ACC112 (cell line): ENCODE measurements around the gene TRABD2B.

ENCODE experiments used
- H2AFZ ChIP-seq: fragments of 200-600 bp; sonication (generic); one replicate; pipeline ENCODE4 v1.6.0; 2017; ENCODE audit warnings: antibody characterized with exemption, low read length; ENCODE audit not compliant: unreplicated experiment
- H3K27ac ChIP-seq: fragments of 200-600 bp; sonication (generic); 2 replicates; pipeline ENCODE4 v1.5.1; 2014; ENCODE audit warnings: low read depth, mild to moderate bottlenecking, antibody characterized with exemption, low read length, moderate library complexity
- H3K27me3 ChIP-seq: fragments of 200-600 bp; sonication (generic); 2 replicates; pipeline ENCODE4 v1.6.1; 2014; ENCODE audit warnings: mild to moderate bottlenecking, antibody characterized with exemption, low read length, moderate library complexity, mixed read lengths; ENCODE audit not compliant: insufficient read depth
- H3K36me3 ChIP-seq: fragments of 200-600 bp; sonication (generic); 2 replicates; pipeline ENCODE4 v1.6.1; 2016; ENCODE audit warnings: mild to moderate bottlenecking, antibody characterized with exemption, low read length, moderate library complexity, mixed read lengths; ENCODE audit not compliant: insufficient read depth
- H3K4me1 ChIP-seq: fragments of 200-600 bp; sonication (generic); one replicate; pipeline ENCODE4 v1.6.1; 2016; ENCODE audit warnings: low read length, mixed read lengths; ENCODE audit not compliant: insufficient read depth, unreplicated experiment, control insufficient read depth
- H3K4me3 ChIP-seq: fragments of 200-600 bp; sonication (generic); 2 replicates; pipeline ENCODE4 v1.5.1; 2014; ENCODE audit warnings: mild to moderate bottlenecking, low read depth, low read length
- H3K79me2 ChIP-seq: fragments of 200-600 bp; sonication (generic); one replicate; pipeline ENCODE4 v1.6.0; 2016; ENCODE audit warnings: low read length; ENCODE audit not compliant: control insufficient read depth, unreplicated experiment, insufficient read depth

TRABD2B gene

DNA sequence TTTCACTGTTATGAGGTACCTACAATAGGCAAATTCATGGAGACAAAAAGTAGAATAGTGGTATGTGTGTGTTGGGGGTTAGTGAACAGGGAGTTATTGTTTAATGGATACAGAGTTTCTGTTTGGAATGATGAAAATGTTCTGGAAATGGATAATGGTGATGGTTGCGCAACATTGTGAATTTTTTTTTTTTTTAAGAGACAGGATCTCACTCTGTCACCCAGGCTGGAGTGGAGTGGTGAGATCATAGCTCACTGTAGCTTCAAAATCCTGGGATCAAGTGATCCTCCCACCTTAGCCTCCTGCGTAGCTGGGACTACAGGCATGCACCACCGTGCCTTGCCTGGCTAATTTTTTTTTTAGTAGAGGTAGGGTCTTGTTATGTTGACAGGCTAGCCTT, 34.5 kb upstream of the TRABD2B start:
- Histone ChIP-seq H3K4me3 (no peak overlapping the region), H3K36me3 (no peaks in the 10 kb centered on the region), H3K4me1 (no peaks in the 10 kb centered on the region)

DNA sequence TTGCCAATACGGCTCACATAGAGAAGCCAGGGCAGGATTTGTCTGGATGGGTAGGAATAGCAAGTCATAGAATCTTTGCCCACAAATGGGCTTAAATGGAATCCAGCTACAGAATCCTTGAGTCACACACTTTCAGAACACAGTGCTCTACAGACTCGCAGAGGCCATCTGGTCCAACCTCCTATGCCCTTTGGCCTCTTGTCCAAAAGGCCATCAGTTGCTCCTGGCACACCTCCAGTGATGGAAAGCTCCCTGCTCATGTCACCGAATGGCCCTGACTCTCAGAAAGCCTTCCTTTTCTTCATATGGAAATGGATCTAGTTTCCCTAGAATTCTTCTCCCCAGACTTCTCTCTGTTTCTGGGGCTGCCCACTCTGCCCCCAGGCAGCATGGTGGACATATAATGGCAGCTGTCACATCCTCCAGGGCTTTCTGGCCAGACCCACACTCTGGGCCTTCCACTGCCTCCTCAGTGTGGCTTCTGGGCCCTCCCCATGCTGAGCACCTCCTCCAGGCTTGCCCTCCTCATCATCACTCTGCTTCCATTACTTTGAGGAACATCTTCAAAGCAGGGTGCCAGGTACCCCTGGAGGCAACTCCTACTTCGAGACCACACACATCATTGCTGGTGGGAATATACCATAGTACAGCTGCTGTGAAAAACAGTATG, 33.6 kb upstream of the TRABD2B start:
- no peak overlapping the region for H3K4me3 ChIP-seq
- H3K4me1 ChIP-seq = no peaks in the 10 kb centered on the region
- H3K27me3 ChIP-seq = no peaks in the 10 kb centered on the region; the same call in 1 of the 2 replicates
- H2AFZ ChIP-seq = no peak overlapping the region
- no peak overlapping the region for H3K27ac ChIP-seq
- no peaks in the 10 kb centered on the region for H3K36me3 ChIP-seq
- H3K79me2 ChIP-seq = no peaks in the 10 kb centered on the region

More for the DNA sequence above, 34.5 kb upstream of the TRABD2B start:
- no peaks in the 10 kb centered on the region for H3K79me2 ChIP-seq
- no peak overlapping the region for H2AFZ ChIP-seq
- no peak overlapping the region for H3K27ac ChIP-seq
- peaks cover 5% of the 10 kb centered on the region; the same call in 1 of the 2 replicates for H3K27me3 ChIP-seq

DNA sequence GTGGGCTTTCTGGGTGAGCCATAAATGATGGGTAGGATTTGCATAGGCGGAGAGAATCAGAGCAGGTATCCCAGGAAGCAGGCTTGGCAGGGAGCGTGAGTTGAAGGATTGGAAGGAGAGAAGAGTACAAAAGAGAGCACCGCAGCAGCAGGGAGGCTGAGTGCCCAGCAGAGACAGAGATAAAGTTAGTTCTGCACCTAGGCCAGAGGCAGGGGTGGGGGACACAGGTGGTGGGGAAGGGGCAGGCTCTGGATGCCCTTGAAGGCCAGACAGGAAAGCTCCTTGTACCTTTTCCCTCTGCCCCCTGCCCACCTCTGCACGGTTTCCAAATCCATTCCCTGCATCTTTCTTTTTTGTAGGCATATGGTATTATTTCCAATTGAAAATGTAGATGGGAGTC, 33.0 kb upstream of the TRABD2B start:
- no peaks in the 10 kb centered on the region for H3K36me3 ChIP-seq
- H3K4me1 ChIP-seq = no peaks in the 10 kb centered on the region

DNA sequence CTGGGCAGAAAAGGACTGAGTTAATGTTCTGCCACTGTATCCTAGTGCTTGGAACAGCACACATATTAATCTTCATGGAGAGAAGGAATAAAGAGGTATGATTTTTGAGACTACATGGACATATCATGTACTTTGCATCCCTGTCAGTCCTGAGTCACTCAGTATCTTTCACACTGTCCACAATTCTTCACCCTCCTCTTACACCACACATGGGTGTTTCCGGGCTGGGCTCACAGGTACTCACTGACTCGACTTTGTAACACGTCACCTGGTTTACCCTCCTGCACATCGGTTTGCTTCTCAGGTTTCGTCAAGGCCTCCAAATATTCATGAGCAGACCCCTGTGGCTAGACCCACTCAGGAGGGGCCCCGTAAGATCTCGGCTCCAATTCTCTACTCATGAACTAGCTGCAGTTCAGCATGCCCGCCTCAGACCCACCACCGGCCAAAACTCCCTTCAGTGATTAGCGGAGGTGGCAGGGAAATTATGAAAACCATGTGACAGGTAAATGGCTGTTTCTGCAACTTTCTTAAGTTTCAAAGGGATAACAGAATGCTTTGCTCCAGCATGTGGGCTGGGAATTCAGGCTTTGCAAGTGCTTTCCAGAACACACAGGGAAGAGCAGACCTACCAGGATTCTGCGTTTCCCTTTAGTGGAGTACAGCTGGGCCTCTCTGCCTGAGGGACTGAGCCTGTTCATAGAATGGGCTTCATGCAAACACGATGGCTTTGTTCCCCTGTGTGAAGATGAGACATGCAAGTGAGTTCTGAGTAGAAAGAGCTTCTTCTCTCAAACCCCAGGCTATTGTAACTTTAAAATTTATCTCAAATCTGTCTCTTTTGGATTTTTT, 31.3 kb upstream of the TRABD2B start:
- Histone ChIP-seq H3K27me3 (no peaks in the 10 kb centered on the region), H3K36me3 (no peaks in the 10 kb centered on the region), H3K4me1 (no peaks in the 10 kb centered on the region), H3K27ac (no peak overlapping the region), H3K4me3 (no peak overlapping the region), H2AFZ (no peak overlapping the region), H3K79me2 (no peaks in the 10 kb centered on the region)

More for the DNA sequence above, 33.0 kb upstream of the TRABD2B start:
- Histone ChIP-seq H3K4me3 (no peak overlapping the region), H3K27ac (no peak overlapping the region), H2AFZ (no peak overlapping the region), H3K79me2 (no peaks in the 10 kb centered on the region), H3K27me3 (no peaks in the 10 kb centered on the region; the same call in 1 of the 2 replicates)

DNA sequence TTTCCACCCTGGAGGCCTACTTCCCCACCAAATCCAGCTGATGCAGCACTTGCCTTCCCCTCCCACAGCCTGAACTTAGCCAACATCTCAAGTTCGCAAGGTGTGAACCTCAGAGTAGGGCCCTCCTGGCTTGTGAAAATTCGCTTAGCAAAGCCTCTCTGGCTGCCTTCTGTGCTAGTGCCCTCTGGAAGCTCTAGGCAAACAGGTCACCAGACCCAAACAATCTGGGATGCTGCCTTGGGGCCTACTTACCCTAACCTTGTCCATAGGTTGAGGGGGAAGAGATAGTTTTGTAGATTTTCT, 30.3 kb upstream of the TRABD2B start:
- Histone ChIP-seq H3K4me3 (no peak overlapping the region), H2AFZ (no peak overlapping the region), H3K4me1 (no peaks in the 10 kb centered on the region), H3K27me3 (no peaks in the 10 kb centered on the region), H3K36me3 (no peaks in the 10 kb centered on the region), H3K79me2 (no peaks in the 10 kb centered on the region), H3K27ac (no peak overlapping the region)

DNA sequence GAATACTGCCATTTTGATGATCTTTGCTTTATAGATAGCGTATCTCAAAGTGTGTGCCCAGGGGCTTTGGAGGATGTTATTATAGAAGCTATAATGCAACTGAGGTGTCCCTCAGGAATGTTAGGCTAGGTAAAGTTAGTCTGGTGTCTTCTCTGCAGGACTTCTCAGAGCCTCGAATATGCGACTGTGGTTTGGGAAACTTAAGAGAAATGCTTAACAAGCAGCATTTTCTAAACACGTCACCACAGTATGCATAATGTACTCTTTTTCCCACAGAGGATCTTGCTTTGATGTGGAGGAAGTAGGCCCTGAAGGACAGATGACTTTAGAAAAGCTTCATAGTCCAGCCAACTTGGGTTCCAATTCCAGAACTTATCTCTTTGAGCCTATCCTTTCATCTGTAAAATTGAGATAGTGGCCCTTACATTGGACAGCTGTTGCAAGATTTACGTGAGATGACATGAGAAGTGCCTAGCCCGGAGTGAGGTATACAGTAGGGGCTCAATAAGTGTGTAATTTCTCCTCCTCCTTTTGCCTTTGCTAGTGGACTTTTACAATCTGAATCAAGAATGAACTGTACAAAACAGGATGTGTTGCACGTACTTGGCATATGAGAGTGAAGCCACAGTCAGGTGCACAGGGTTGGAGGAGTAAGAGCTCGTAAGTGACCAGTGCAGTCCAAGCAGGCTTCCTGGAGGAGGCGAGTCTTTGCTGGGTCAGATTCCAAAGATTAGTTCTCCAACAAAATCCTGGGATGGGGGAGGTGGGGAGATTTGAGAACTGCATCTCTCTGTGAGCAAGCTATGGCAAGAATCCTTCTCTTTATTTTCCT, 29.7 kb upstream of the TRABD2B start:
- H3K27ac ChIP-seq = no peak overlapping the region
- H2AFZ ChIP-seq = no peak overlapping the region
- H3K27me3 ChIP-seq = no peaks in the 10 kb centered on the region
- no peak overlapping the region for H3K4me3 ChIP-seq
- H3K79me2 ChIP-seq = no peaks in the 10 kb centered on the region
- no peaks in the 10 kb centered on the region for H3K4me1 ChIP-seq
- no peaks in the 10 kb centered on the region for H3K36me3 ChIP-seq

DNA sequence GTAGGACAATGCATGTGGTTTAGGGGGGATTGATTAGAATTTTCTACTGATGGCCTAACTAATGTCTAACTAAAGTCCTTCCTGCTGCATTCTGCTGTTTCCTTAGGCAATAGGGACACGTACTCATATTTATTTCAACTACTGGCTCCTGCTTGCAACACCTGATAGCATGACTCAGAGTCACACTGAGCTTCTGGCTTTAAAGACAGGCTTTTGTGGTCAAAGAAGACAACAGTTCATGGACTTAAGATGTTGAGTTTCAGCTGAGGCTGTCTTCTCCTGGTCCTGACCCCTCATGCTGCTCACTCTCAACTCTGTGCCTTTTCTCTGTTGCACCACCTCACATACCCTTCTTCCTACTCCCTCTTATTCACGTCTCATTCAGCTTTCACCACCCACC, 29.1 kb upstream of the TRABD2B start:
- Histone ChIP-seq H3K27me3 (no peaks in the 10 kb centered on the region), H3K4me1 (no peaks in the 10 kb centered on the region), H3K27ac (no peak overlapping the region), H2AFZ (no peak overlapping the region), H3K79me2 (no peaks in the 10 kb centered on the region), H3K36me3 (no peaks in the 10 kb centered on the region), H3K4me3 (no peak overlapping the region)

DNA sequence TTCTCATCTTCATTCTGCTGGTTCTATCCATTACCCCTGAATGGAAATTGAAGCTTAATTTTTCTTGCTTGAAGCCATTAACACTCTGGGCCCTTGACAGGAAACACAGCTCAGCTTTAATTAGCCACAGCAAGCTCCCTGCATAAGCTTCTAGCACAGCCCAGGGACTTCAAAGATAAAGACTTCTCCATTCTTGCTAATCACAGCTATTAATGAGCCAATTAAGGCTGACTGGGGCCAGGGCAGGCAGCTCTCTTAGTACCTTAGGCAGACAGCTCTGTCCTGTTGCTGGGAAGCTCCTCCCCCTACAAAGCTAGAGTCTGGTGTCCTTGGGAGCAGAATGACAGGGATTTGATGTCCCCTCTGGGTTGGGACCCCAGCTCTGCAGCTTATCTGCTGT, 27.9 kb upstream of the TRABD2B start:
- Histone ChIP-seq H3K27ac (no peak overlapping the region), H3K27me3 (no peaks in the 10 kb centered on the region), H3K36me3 (no peaks in the 10 kb centered on the region), H2AFZ (no peak overlapping the region), H3K4me3 (no peak overlapping the region), H3K4me1 (no peaks in the 10 kb centered on the region), H3K79me2 (no peaks in the 10 kb centered on the region)

DNA sequence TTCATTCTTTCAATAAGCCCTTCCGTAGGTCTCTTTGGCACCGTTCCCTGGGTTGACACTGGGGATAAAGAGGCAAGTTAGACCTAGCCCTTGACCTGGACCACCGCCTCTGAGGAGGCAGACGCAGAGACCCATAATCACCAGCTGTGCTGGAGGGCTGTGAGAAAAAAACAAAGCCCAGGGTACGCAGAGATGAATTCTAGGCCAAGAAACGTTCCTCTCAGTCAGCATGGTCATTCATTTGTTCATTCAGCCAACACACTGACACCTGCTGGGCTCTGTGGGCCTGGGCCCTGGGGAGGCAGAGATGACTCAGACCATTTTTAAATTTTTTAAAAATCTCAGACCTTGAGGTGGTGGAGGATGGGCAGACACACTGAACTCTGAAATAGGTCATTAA, 26.3 kb upstream of the TRABD2B start:
- Histone ChIP-seq H3K4me3 (no peak overlapping the region), H2AFZ (no peak overlapping the region), H3K4me1 (no peaks in the 10 kb centered on the region), H3K36me3 (no peaks in the 10 kb centered on the region), H3K79me2 (no peaks in the 10 kb centered on the region), H3K27ac (no peak overlapping the region), H3K27me3 (no peaks in the 10 kb centered on the region)

DNA sequence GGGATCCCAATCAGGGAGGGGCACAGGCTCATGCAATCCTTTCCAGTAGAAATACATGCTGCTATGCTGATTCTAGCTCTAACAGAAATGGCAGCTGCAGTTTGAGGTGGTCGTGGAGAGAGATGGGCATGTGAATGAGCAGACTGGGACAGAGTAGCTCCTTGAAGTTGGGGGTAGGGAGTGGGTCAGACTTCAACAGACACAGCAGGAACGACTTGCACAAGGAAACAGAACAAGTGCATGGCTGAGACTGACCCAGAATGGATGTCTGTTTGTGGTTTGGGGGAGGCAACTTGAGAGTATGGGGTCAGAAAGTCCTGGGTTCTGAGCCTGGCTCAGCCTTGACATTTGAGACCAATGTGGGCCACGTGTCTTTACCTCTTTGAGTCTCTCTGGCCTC, 25.1 kb upstream of the TRABD2B start:
- H3K36me3 ChIP-seq = no peaks in the 10 kb centered on the region
- H3K4me1 ChIP-seq = peaks cover 9% of the 10 kb centered on the region
- no peak overlapping the region for H3K27ac ChIP-seq
- no peak overlapping the region for H3K4me3 ChIP-seq
- no peaks in the 10 kb centered on the region for H3K27me3 ChIP-seq
- no peak overlapping the region for H2AFZ ChIP-seq
- no peaks in the 10 kb centered on the region for H3K79me2 ChIP-seq
